Activated T-cell treated with anti-CD3 and anti-CD28 coated beads, Interleukin-2, amount 50 U/mL, for 72 hours (primary cell): ENCODE data around the gene TICAM2. TPM values are rescaled to one million over a fixed set of nuclear protein-coding genes. Genes with fewer than 3 reads are reported as not detected.

ENCODE experiments used
- ATAC-seq, 2 donors: fragments of 150-1000 bp; cut with Tn5 transposase; replicated peaks in 1 of 2; 2 replicates each; pipeline ENCODE4 v1.10.0; 2021; ENCODE audit warnings: moderate library complexity in 2 of 2, mild to moderate bottlenecking in 1 of 2
- DNase-seq, 2 donors: peaks; one replicate each; pipeline ENCODE4 v3.0.0; 2021 to 2022; ENCODE audit warnings: mixed read lengths in 1 of 2
- H3K27ac Mint-ChIP-seq: one replicate; pipeline ENCODE4 v1.8.0; 2022; ENCODE audit warnings: mild to moderate bottlenecking, moderate library complexity, mixed read lengths
- H3K27me3 Mint-ChIP-seq: one replicate; pipeline ENCODE4 v1.8.0; 2022; ENCODE audit warnings: low read depth, mixed read lengths
- H3K36me3 Mint-ChIP-seq, 2 donors: one replicate each; pipeline ENCODE4 v1.8.0; 2022; ENCODE audit warnings: mixed read lengths in 2 of 2, mild to moderate bottlenecking in 1 of 2; ENCODE audit not compliant: insufficient read depth in 2 of 2
- H3K4me1 Mint-ChIP-seq: one replicate; pipeline ENCODE4 v1.8.0; 2022; ENCODE audit warnings: low read depth, mixed read lengths
- H3K4me3 Mint-ChIP-seq, 2 donors: one replicate each; pipeline ENCODE4 v1.8.0; 2022; ENCODE audit warnings: mild to moderate bottlenecking in 2 of 2, mixed read lengths in 2 of 2, moderate library complexity in 2 of 2
- H3K9me3 Mint-ChIP-seq, 2 donors: one replicate each; pipeline ENCODE4 v1.8.0; 2022; ENCODE audit warnings: mixed read lengths in 2 of 2
- total RNA-seq, 2 donors: library from RNA; stranded (reverse); gene quantifications; one replicate each; pipeline ENCODE4 v1.2.3, GENCODE V29; 2022

TICAM2 gene
- total RNA-seq, 2 donors from 2014 or later = 0.77 to 2.1 TPM

GRCh38 chr5:115532517-115532916, 69.8 kb downstream of the TICAM2 start:
- Mint-ChIP-seq H3K27me3 (no peaks in the 10 kb centered on the region), H3K27ac (no peak overlapping the region), H3K4me1 (peaks cover 77% of the 10 kb centered on the region), H3K36me3 (peaks cover 11 to 30% of the 10 kb centered on the region in 2 donors), H3K9me3 (no peaks in the 10 kb centered on the region), H3K4me3 (no peak overlapping the region)
- DNase-seq (no peak), ATAC-seq (no peak)

- Mint-ChIP-seq H3K27ac (no peak overlapping the region), H3K36me3 (peaks cover 11 to 28% of the 10 kb centered on the region in 2 donors), H3K4me3 (no peak overlapping the region), H3K27me3 (no peaks in the 10 kb centered on the region), H3K4me1 (peaks cover 70% of the 10 kb centered on the region), H3K9me3 (no peaks in the 10 kb centered on the region)
- DNase-seq = no peak
- no peak for ATAC-seq
Observed at GRCh38 chr5:115531787-115532367, 70.4 kb downstream of the TICAM2 start.

- Mint-ChIP-seq H3K4me1 (peaks cover 65% of the 10 kb centered on the region), H3K27ac (no peak overlapping the region), H3K36me3 (peaks cover 10 to 25% of the 10 kb centered on the region in 2 donors), H3K9me3 (no peaks in the 10 kb centered on the region), H3K4me3 (no peak overlapping the region), H3K27me3 (no peaks in the 10 kb centered on the region)
- DNase-seq = no peak
- no peak for ATAC-seq
Observed at GRCh38 chr5:115531380-115531779, 70.9 kb downstream of the TICAM2 start.

GRCh38 chr5:115530426-115530825, 71.9 kb downstream of the TICAM2 start:
- Mint-ChIP-seq H3K4me1 (peaks cover 57% of the 10 kb centered on the region), H3K4me3 (no peak overlapping the region), H3K27me3 (no peaks in the 10 kb centered on the region), H3K27ac (no peak overlapping the region), H3K36me3 (peaks cover 6 to 22% of the 10 kb centered on the region in 2 donors), H3K9me3 (no peaks in the 10 kb centered on the region)
- ATAC-seq = no peak
- DNase-seq = no peak

Other genes with a start within 250 kb of the TICAM2 start
- 10 to 100 TPM; 13.3 to 15.4 TPM for gene FEM1C, start 57.7 kb downstream of the TICAM2 start, total RNA-seq
- gene TMED7, start 23.6 kb upstream of the TICAM2 start, total RNA-seq = 10 to 100 TPM; 31.5 to 46.9 TPM
- under 1 TPM; 0.42 to 0.50 TPM for gene CDO1, start 214.2 kb upstream of the TICAM2 start, total RNA-seq
- 10 to 100 TPM; 43.0 to 50.0 TPM for gene ATG12, start 239.1 kb upstream of the TICAM2 start, total RNA-seq
- gene AP3S1, start 239.5 kb upstream of the TICAM2 start, total RNA-seq = 10 to 100 TPM; 58.7 to 63.4 TPM